ENCODE data around the gene MTHFD2L.

- TF ChIP-seq, protein P1, sequence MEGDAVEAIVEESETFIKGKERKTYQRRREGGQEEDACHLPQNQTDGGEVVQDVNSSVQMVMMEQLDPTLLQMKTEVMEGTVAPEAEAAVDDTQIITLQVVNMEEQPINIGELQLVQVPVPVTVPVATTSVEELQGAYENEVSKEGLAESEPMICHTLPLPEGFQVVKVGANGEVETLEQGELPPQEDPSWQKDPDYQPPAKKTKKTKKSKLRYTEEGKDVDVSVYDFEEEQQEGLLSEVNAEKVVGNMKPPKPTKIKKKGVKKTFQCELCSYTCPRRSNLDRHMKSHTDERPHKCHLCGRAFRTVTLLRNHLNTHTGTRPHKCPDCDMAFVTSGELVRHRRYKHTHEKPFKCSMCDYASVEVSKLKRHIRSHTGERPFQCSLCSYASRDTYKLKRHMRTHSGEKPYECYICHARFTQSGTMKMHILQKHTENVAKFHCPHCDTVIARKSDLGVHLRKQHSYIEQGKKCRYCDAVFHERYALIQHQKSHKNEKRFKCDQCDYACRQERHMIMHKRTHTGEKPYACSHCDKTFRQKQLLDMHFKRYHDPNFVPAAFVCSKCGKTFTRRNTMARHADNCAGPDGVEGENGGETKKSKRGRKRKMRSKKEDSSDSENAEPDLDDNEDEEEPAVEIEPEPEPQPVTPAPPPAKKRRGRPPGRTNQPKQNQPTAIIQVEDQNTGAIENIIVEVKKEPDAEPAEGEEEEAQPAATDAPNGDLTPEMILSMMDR (IDR thresholded peaks at IDR 0.05; ENCODE audit: insufficient read depth, low read length, poor library complexity, severe bottlenecking), result peak; percentile 26
- TF ChIP-seq EZH2phosphoT487 (conservative IDR thresholded peaks at IDR 0.05; ENCODE audit: low read length), result no peak
Measured at GRCh38 chr4:74311696-74312313, 153.9 kb downstream of the MTHFD2L start.
